GM12878 (cell line): ENCODE measurements around the gene PPP1R36. TPM values are rescaled to one million over a fixed set of nuclear protein-coding genes. Genes with fewer than 3 reads are reported as not detected.

ENCODE experiments used
- ATAC-seq: fragments of 200-7000 bp; cut with Tn5 transposase; 3 replicates; pipeline ENCODE4 v1.9.1; 2020; ENCODE audit warnings: mild to moderate bottlenecking, moderate library complexity
- BruUV-seq: library from RNA; stranded (reverse); fragments of 400-500 nt; replicated peaks from 2 replicates; lab custom pipeline; 2021; lab: Mats Ljungman, UMichigan
- CTCF ChIA-PET: fragments of 300-600 bp; sonication (Branson Sonifier 250); formaldehyde crosslinking; extraction: SDS; loops from one replicate; lab custom pipeline; 2021; ENCODE audit warnings: inconsistent platforms; lab: Yijun Ruan, JAX
- POLR2A ChIA-PET: fragments of 350-600 bp; formaldehyde crosslinking; extraction: SDS; loops from one replicate; lab custom pipeline; 2021; ENCODE audit warnings: inconsistent platforms; lab: Charles Lee
- RAD21 ChIA-PET: fragments of 300-600 bp; sonication (Branson Sonifier 250); formaldehyde crosslinking; loops from one replicate; lab custom pipeline; 2023; ENCODE audit warnings: antibody characterized with exemption; ENCODE audit not compliant: unreplicated experiment; lab: Charles Lee
- SMC1A ChIA-PET: fragments of 300-600 bp; sonication (Branson Sonifier 250); formaldehyde crosslinking; loops from one replicate; lab custom pipeline; 2023; ENCODE audit not compliant: unreplicated experiment, uncharacterized antibody; lab: Charles Lee
- DNase-seq: peaks from one replicate; pipeline ENCODE4 v3.0.0-alpha.2; 2011; ENCODE audit warnings: low read depth, low spot score
- FAIRE-seq: peaks from 3 replicates; lab custom pipeline; 2011; peaks lifted over from hg19 to GRCh38; lab: Jason Lieb, UNC
- H2AFZ ChIP-seq: 2 replicates; pipeline ENCODE4 v1.6.0; 2011; ENCODE audit warnings: low read depth, low read length, control low read depth; ENCODE audit not compliant: control insufficient read depth
- H3K27ac ChIP-seq: 2 replicates; pipeline ENCODE4 v1.5.1; 2011; ENCODE audit warnings: control low read depth; ENCODE audit not compliant: control insufficient read depth, insufficient read depth
- H3K27me3 ChIP-seq, 2 experiments: replicated peaks in 1 of 2; 2 replicates each; pipeline versions ENCODE4 v1.6.0 to v1.6.1; 2011; ENCODE audit warnings: low read length in 1 of 2; ENCODE audit not compliant: control insufficient read depth in 2 of 2, insufficient read depth in 2 of 2
- H3K36me3 ChIP-seq, 2 experiments: 2 replicates each; pipeline ENCODE4 v1.5.1; 2011; ENCODE audit warnings: low read length in 1 of 2; ENCODE audit not compliant: control insufficient read depth in 2 of 2, insufficient read depth in 2 of 2
- H3K4me1 ChIP-seq: 2 replicates; pipeline ENCODE4 v1.6.1; 2011; ENCODE audit warnings: mild to moderate bottlenecking, low read length, moderate library complexity, mixed read lengths; ENCODE audit not compliant: control insufficient read depth, insufficient read depth
- H3K4me2 ChIP-seq: 2 replicates; pipeline ENCODE4 v1.6.0; 2011; ENCODE audit warnings: control low read depth; ENCODE audit not compliant: control insufficient read depth, insufficient read depth
- H3K4me3 ChIP-seq: fragments of 200-600 bp; sonication (generic); 2 replicates; pipeline ENCODE4 v1.5.1; 2016
- H3K79me2 ChIP-seq: 2 replicates; pipeline ENCODE4 v1.6.0; 2011; ENCODE audit warnings: low read length; ENCODE audit not compliant: control insufficient read depth, insufficient read depth
- H3K9ac ChIP-seq: 2 replicates; pipeline ENCODE4 v1.8.0; 2011; ENCODE audit warnings: low read length, control low read depth, mixed read lengths; ENCODE audit not compliant: control insufficient read depth, insufficient read depth
- H3K9me3 ChIP-seq: replicated peaks from 3 replicates; pipeline ENCODE4 v1.5.1; 2011; ENCODE audit warnings: mild to moderate bottlenecking, low read length; ENCODE audit not compliant: control insufficient read depth, insufficient read depth
- H4K20me1 ChIP-seq: 2 replicates; pipeline ENCODE4 v1.6.0; 2011; ENCODE audit not compliant: control insufficient read depth, insufficient read depth
- CEBPZ ChIP-seq: fragments of 150-350 bp; IDR thresholded peaks from 2 replicates; pipeline ENCODE4 v1.6.1; 2016; ENCODE audit warnings: low read depth, low read length
- ETV6 ChIP-seq, 2 experiments: fragments of 450-650 bp in 1 of 2; IDR thresholded peaks in 1 of 2; conservative IDR thresholded peaks in 1 of 2; 2 replicates each; pipeline ENCODE4 v1.6.1; 2014; ENCODE audit warnings: antibody characterized with exemption in 1 of 2, borderline replicate concordance in 1 of 2, low read depth in 1 of 2, mild to moderate bottlenecking in 1 of 2, moderate library complexity in 1 of 2
- FOS ChIP-seq: IDR thresholded peaks from 3 replicates; pipeline ENCODE4 v1.6.1; 2011; ENCODE audit warnings: borderline replicate concordance; ENCODE audit not compliant: insufficient read length; ENCODE audit errors: extremely low read depth
- HDAC6 ChIP-seq: fragments of 200-600 bp; sonication (generic); IDR thresholded peaks from one replicate; pipeline ENCODE4 v1.8.0; 2017; ENCODE audit warnings: antibody characterized with exemption; ENCODE audit not compliant: unreplicated experiment
- PAX5 ChIP-seq: IDR thresholded peaks from 2 replicates; pipeline ENCODE4 v1.6.1; 2011; ENCODE audit warnings: low read depth, low read length, borderline replicate concordance
- SIX5 ChIP-seq: IDR thresholded peaks from 2 replicates; pipeline ENCODE4 v1.6.1; 2011; ENCODE audit warnings: mild to moderate bottlenecking, low read depth, low read length, moderate library complexity; ENCODE audit not compliant: severe bottlenecking
- SP1 ChIP-seq: IDR thresholded peaks from one replicate; pipeline ENCODE4 v1.6.1; 2011; ENCODE audit warnings: low read depth, low read length
- TAF1 ChIP-seq: IDR thresholded peaks from 2 replicates; pipeline ENCODE4 v1.6.1; 2011; ENCODE audit warnings: mild to moderate bottlenecking, low read depth, low read length, borderline replicate concordance
- WGBS: methylation state at CpG from one replicate; pipeline ENCODE4 v1.1.6; 2016; ENCODE audit warnings: low lambda C conversion rate; ENCODE audit not compliant: insufficient replicate concordance, insufficient coverage; ENCODE audit errors: missing lambda C conversion rate; 5-methylcytosine and 5-hydroxymethylcytosine counted together
- in situ Hi-C: fragments of 300-500 bp; cut with MboI; formaldehyde crosslinking; loops from 9 replicates; pipeline ENCODE4 v1.14.3; 2018; ENCODE audit warnings: mixed read lengths
- intact Hi-C: fragments of 100-400 bp; cut with micrococcal nuclease; formaldehyde crosslinking; loops from one replicate; pipeline ENCODE4 v1.14.2; 2022; ENCODE audit not compliant: unreplicated experiment
- polyA plus RNA-seq, 11 experiments: library from polyadenylated mRNA; depleted of rRNA in 4 of 11; unstranded in 6 of 11; stranded (reverse) in 5 of 11; fragments of >200 nt; fragmentation: Nextera tagmentation in 4 of 11; fragmentation: Illumina TruSeq in 1 of 11; extraction: Ambion mirVana in 4 of 11; extraction: Trizol in 1 of 11; gene quantifications; 1 replicate in 1 of 11; 2 replicates in 10 of 11; pipeline versions ENCODE4 v1.2.1 to v1.2.3, GENCODE V29; 2011 to 2016; ENCODE audit warnings: inconsistent platforms in 2 of 11, missing spikeins in 2 of 11, low read depth in 1 of 11
- total RNA-seq, 4 experiments: library from RNA; depleted of rRNA in 3 of 4; stranded (reverse); fragments of >200 nt in 3 of 4; fragmentation: Illumina TruSeq in 1 of 4; extraction: Trizol in 1 of 4; gene quantifications; 2 replicates each; pipeline versions ENCODE4 v1.2.1 to v1.2.3, GENCODE V29; 2013 to 2021
- TF ChIP-seq, protein P1 (sequence below): fragments of 450-650 bp; IDR thresholded peaks from 2 replicates; pipeline ENCODE4 v1.6.1; 2014; ENCODE audit warnings: mild to moderate bottlenecking
- TF ChIP-seq, protein P2 (sequence below): IDR thresholded peaks from 2 replicates; pipeline ENCODE4 v1.6.1; 2012; ENCODE audit warnings: improper control_type of control experiment, low read depth, low read length; ENCODE audit not compliant: insufficient replicate concordance

The PPP1R36 gene
- total and polyA plus RNA-seq, 10 of the 15 experiments (the other 5 are each of a cell fraction or from before 2014, with no cell fraction given), result 0.12 to 0.13 TPM; not detected in 8

GRCh38 chr14:64637735-64638473 lies 88.1 kb downstream of the PPP1R36 start (continued):
- TF ChIP-seq, protein P1, sequence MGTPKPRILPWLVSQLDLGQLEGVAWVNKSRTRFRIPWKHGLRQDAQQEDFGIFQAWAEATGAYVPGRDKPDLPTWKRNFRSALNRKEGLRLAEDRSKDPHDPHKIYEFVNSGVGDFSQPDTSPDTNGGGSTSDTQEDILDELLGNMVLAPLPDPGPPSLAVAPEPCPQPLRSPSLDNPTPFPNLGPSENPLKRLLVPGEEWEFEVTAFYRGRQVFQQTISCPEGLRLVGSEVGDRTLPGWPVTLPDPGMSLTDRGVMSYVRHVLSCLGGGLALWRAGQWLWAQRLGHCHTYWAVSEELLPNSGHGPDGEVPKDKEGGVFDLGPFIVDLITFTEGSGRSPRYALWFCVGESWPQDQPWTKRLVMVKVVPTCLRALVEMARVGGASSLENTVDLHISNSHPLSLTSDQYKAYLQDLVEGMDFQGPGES, result no peak
- TF ChIP-seq TAF1, result no peak

DNA sequence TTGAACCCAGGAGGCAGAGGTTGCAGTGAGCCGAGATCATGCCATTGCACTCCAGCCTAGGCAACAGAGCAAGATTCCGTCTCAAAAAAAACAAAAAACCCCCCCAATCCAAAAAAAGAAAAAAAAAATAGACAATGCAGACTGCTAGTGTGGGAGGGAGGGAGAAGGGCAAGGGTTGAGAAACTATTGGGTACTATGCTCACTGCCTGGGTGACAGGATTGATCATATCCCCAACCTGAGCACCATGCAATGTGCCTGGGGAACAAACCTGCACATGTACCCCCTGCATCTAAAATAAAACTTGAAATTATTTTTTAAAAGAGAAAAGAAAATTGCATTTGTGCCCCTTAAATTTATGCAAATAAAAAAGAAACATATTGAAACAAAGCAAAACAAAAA lies 88.9 kb downstream of the PPP1R36 start:
- Histone ChIP-seq H3K9ac (no peak overlapping the region), H3K4me2 (no peak overlapping the region), H4K20me1 (no peaks in the 10 kb centered on the region), H3K4me3 (no peak overlapping the region), H3K79me2 (no peaks in the 10 kb centered on the region), H3K4me1 (no peaks in the 10 kb centered on the region; the same call in 1 of the 2 replicates), H3K9me3 (peaks cover under 1% of the 10 kb centered on the region; the same call in 1 of the 3 replicates), H2AFZ (no peak overlapping the region), H3K27me3 (no peaks in the 10 kb centered on the region), H3K27ac (no peak overlapping the region), H3K36me3 (no peaks in the 10 kb centered on the region)
- ChIA-PET POLR2A (interaction anchor here (0.8 to 1.3 kb wide), 3 partner anchors 12 to 123 kb away, joined by 3 to 4 read pairs (median 4); no protein-coding TSS in a partner anchor), CTCF (interaction anchor here (0.8 to 5.1 kb wide), 9 partner anchors 12 to 295 kb away, joined by 3 to 69 read pairs (median 4); no protein-coding TSS in a partner anchor), SMC1A (interaction anchor here (0.9 to 1.0 kb wide), 2 partner anchors 12 to 16 kb away, joined by 3 read pairs; no protein-coding TSS in a partner anchor), RAD21 (interaction anchor here (1.4 to 3.5 kb wide), 2 partner anchors 98 to 295 kb away, joined by 3 to 25 read pairs; partner anchors contain the start of gene HSPA2)
- intact Hi-C loops, result loop anchor here (5.0 to 10.0 kb wide), 3 partner anchors 96 to 204 kb away; partner anchors contain the start of gene HSPA2
- ATAC-seq (no peak), DNase-seq (no peak), FAIRE-seq (no peak)
- TF ChIP-seq HDAC6 (no peak), CEBPZ (no peak), SIX5 (no peak), ETV6 (conservative IDR thresholded peaks at IDR 0.05 in 1 of 2, IDR thresholded peaks at IDR 0.05 in 1 of 2; ENCODE audit: borderline replicate concordance in 1 of 2, low read depth in 1 of 2) (no peak), FOS (no peak), PAX5 (no peak), SP1 (no peak)
- TF ChIP-seq, protein P2, sequence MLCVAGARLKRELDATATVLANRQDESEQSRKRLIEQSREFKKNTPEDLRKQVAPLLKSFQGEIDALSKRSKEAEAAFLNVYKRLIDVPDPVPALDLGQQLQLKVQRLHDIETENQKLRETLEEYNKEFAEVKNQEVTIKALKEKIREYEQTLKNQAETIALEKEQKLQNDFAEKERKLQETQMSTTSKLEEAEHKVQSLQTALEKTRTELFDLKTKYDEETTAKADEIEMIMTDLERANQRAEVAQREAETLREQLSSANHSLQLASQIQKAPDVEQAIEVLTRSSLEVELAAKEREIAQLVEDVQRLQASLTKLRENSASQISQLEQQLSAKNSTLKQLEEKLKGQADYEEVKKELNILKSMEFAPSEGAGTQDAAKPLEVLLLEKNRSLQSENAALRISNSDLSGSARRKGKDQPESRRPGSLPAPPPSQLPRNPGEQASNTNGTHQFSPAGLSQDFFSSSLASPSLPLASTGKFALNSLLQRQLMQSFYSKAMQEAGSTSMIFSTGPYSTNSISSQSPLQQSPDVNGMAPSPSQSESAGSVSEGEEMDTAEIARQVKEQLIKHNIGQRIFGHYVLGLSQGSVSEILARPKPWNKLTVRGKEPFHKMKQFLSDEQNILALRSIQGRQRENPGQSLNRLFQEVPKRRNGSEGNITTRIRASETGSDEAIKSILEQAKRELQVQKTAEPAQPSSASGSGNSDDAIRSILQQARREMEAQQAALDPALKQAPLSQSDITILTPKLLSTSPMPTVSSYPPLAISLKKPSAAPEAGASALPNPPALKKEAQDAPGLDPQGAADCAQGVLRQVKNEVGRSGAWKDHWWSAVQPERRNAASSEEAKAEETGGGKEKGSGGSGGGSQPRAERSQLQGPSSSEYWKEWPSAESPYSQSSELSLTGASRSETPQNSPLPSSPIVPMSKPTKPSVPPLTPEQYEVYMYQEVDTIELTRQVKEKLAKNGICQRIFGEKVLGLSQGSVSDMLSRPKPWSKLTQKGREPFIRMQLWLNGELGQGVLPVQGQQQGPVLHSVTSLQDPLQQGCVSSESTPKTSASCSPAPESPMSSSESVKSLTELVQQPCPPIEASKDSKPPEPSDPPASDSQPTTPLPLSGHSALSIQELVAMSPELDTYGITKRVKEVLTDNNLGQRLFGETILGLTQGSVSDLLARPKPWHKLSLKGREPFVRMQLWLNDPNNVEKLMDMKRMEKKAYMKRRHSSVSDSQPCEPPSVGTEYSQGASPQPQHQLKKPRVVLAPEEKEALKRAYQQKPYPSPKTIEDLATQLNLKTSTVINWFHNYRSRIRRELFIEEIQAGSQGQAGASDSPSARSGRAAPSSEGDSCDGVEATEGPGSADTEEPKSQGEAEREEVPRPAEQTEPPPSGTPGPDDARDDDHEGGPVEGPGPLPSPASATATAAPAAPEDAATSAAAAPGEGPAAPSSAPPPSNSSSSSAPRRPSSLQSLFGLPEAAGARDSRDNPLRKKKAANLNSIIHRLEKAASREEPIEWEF, result no peak
- no TSS peak for BruUV-seq
- WGBS, result 58% methylated on average over 2 of the region's 2 CpGs
- in situ Hi-C loops, result loop anchor here (5.0 kb wide), 1 partner anchor 296 kb away; no protein-coding TSS in a partner anchor
